HepG2 (cell line): ENCODE data around the gene RNF114. TPM values are rescaled to one million over a fixed set of nuclear protein-coding genes. Genes with fewer than 3 reads are reported as not detected.
A peak's percentile ranks its signal among the peaks of the same experiment; 100 is the strongest.

Experiments used
- ARNT2 ChIP-seq: sonication (generic); formaldehyde crosslinking; IDR thresholded peaks from 2 replicates; pipeline ENCODE4 v1.8.0; 2022; ENCODE audit warnings: mild to moderate bottlenecking, low read depth, missing genetic modification reagents, moderate library complexity
- ATF5 ChIP-seq: sonication (generic); formaldehyde crosslinking; IDR thresholded peaks from 2 replicates; pipeline ENCODE4 v1.4.0; 2020; ENCODE audit warnings: mild to moderate bottlenecking, low read depth, missing genetic modification reagents
- CEBPB ChIP-seq: IDR thresholded peaks from 2 replicates; pipeline ENCODE4 v1.6.1; 2011; ENCODE audit warnings: low read depth, low read length, improper control_type of control experiment, borderline replicate concordance
- CREB1 ChIP-seq, 2 experiments: fragments of 450-650 bp in 1 of 2; IDR thresholded peaks; 2 replicates each; pipeline ENCODE4 v1.6.1; 2016 to 2017; ENCODE audit warnings: control low read depth in 1 of 2, mild to moderate bottlenecking in 1 of 2, missing compliant biosample characterization in 1 of 2, missing genetic modification characterization in 1 of 2
- ERF ChIP-seq: IDR thresholded peaks from 2 replicates; pipeline ENCODE4 v1.6.1; 2018; ENCODE audit warnings: missing biosample characterization, missing genetic modification reagents
- JDP2 ChIP-seq: sonication (generic); formaldehyde crosslinking; IDR thresholded peaks from 2 replicates; pipeline ENCODE4 v1.8.1; 2022; ENCODE audit warnings: missing genetic modification reagents, borderline replicate concordance
- POGK ChIP-seq: sonication (generic); formaldehyde crosslinking; conservative IDR thresholded peaks from 2 replicates; pipeline ENCODE4 v1.8.0; 2022; ENCODE audit warnings: mild to moderate bottlenecking, moderate library complexity, missing genetic modification reagents
- SALL1 ChIP-seq: sonication (generic); formaldehyde crosslinking; IDR thresholded peaks from 2 replicates; pipeline ENCODE4 v1.8.0; 2022; ENCODE audit warnings: mild to moderate bottlenecking, missing genetic modification reagents
- SNRNP70 ChIP-seq: fragments of 200-400 bp; formaldehyde crosslinking; IDR thresholded peaks from 2 replicates; pipeline ENCODE4 v1.6.1; 2017; ENCODE audit warnings: mild to moderate bottlenecking, low read depth, low read length, moderate library complexity
- STAG1 ChIP-seq: sonication (generic); formaldehyde crosslinking; IDR thresholded peaks from 2 replicates; pipeline ENCODE4 v1.4.0; 2020; ENCODE audit warnings: missing genetic modification reagents
- TAF15 ChIP-seq: fragments of 200-400 bp; formaldehyde crosslinking; IDR thresholded peaks from one replicate; pipeline ENCODE4 v1.6.1; 2018; ENCODE audit warnings: mild to moderate bottlenecking, low read depth, low read length; ENCODE audit not compliant: poor library complexity, severe bottlenecking
- TCF7L2 ChIP-seq: IDR thresholded peaks from 2 replicates; pipeline ENCODE4 v1.6.1; 2011; ENCODE audit warnings: mild to moderate bottlenecking, low read depth, low read length, moderate library complexity
- ZBTB42 ChIP-seq: sonication (generic); formaldehyde crosslinking; IDR thresholded peaks from 2 replicates; pipeline ENCODE4 v1.5.0; 2020; ENCODE audit warnings: mild to moderate bottlenecking, missing genetic modification reagents
- ZC3H13 ChIP-seq: sonication (generic); formaldehyde crosslinking; IDR thresholded peaks from 2 replicates; pipeline ENCODE4 v1.8.1; 2023; ENCODE audit warnings: mild to moderate bottlenecking, missing genetic modification reagents, moderate library complexity
- ZFP62 ChIP-seq: sonication (generic); formaldehyde crosslinking; IDR thresholded peaks from 2 replicates; pipeline ENCODE4 v1.4.0; 2020; ENCODE audit warnings: missing genetic modification reagents
- ZMYM2 ChIP-seq: sonication (generic); formaldehyde crosslinking; IDR thresholded peaks from 2 replicates; pipeline ENCODE4 v1.8.0; 2022; ENCODE audit warnings: mild to moderate bottlenecking, missing genetic modification reagents
- ZNF180 ChIP-seq: sonication (generic); formaldehyde crosslinking; IDR thresholded peaks from 2 replicates; pipeline ENCODE4 v1.4.0; 2020; ENCODE audit warnings: low read depth, missing genetic modification reagents, borderline replicate concordance
- ZNF256 ChIP-seq: sonication (generic); formaldehyde crosslinking; conservative IDR thresholded peaks from 2 replicates; pipeline ENCODE4 v1.4.0; 2020; ENCODE audit warnings: missing genetic modification reagents
- ZNF33B ChIP-seq: sonication (generic); formaldehyde crosslinking; IDR thresholded peaks from 2 replicates; pipeline ENCODE4 v1.5.1; 2020; ENCODE audit warnings: mild to moderate bottlenecking, missing genetic modification reagents
- ZNF451 ChIP-seq: sonication (generic); formaldehyde crosslinking; IDR thresholded peaks from 2 replicates; pipeline ENCODE4 v1.5.0; 2020; ENCODE audit warnings: mild to moderate bottlenecking, missing genetic modification reagents
- ZNF513 ChIP-seq: sonication (generic); formaldehyde crosslinking; conservative IDR thresholded peaks from 2 replicates; pipeline ENCODE4 v1.5.0; 2020; ENCODE audit warnings: missing genetic modification reagents
- ZNF567 ChIP-seq: sonication (generic); formaldehyde crosslinking; IDR thresholded peaks from 2 replicates; pipeline ENCODE4 v1.8.1; 2023; ENCODE audit warnings: mild to moderate bottlenecking, missing genetic modification reagents, borderline replicate concordance
- ZNF724P ChIP-seq: sonication (generic); formaldehyde crosslinking; IDR thresholded peaks from 2 replicates; pipeline ENCODE4 v1.8.0; 2022; ENCODE audit warnings: missing genetic modification reagents, borderline replicate concordance
- ZNF746 ChIP-seq: sonication (generic); formaldehyde crosslinking; IDR thresholded peaks from 2 replicates; pipeline ENCODE4 v1.8.0; 2022; ENCODE audit warnings: mild to moderate bottlenecking, missing genetic modification reagents
- ZNF782 ChIP-seq: sonication (generic); formaldehyde crosslinking; IDR thresholded peaks from 2 replicates; pipeline ENCODE4 v1.4.0; 2020; ENCODE audit warnings: missing genetic modification reagents, mild to moderate bottlenecking, borderline replicate concordance
- ZNF788 ChIP-seq: sonication (generic); formaldehyde crosslinking; IDR thresholded peaks from 2 replicates; pipeline ENCODE4 v1.5.0; 2020; ENCODE audit warnings: mild to moderate bottlenecking, missing genetic modification reagents, borderline replicate concordance
- polyA plus RNA-seq, 8 experiments: library from polyadenylated mRNA; depleted of rRNA in 3 of 8; stranded (reverse) in 7 of 8; unstranded in 1 of 8; fragments of >200 nt; fragmentation: Illumina TruSeq in 4 of 8; extraction: Trizol in 4 of 8; gene quantifications; 2 replicates each; pipeline versions ENCODE4 v1.2.1 to v1.2.3, GENCODE V29; 2011 to 2016; ENCODE audit warnings: low read depth in 4 of 8, missing spikeins in 1 of 8, mixed read lengths in 1 of 8; ENCODE audit not compliant: insufficient read depth in 1 of 8
- total RNA-seq, 5 experiments: library from RNA; depleted of rRNA; stranded (reverse); fragments of >200 nt; fragmentation: Illumina TruSeq; extraction: Trizol; gene quantifications; 2 replicates each; pipeline ENCODE4 v1.2.3, GENCODE V29; 2016; ENCODE audit warnings: low read depth in 1 of 5

RNF114 gene
- total and polyA plus RNA-seq, 2 of the 13 experiments (the other 11 are each of a cell fraction or from before 2014, with no cell fraction given) = 119 to 126 TPM

GRCh38 chr20:49916146-49917002, 19.8 kb upstream of the RNF114 start (continued):
- peak; percentile 94 for TF ChIP-seq SALL1 (CRISPR knock-in tag)
- TF ChIP-seq ZNF788 (CRISPR knock-in tag) = peak; percentile 53; the same call in 1 of the 2 replicates
- TF ChIP-seq TCF7L2 = no peak
- TF ChIP-seq ZNF256 (CRISPR knock-in tag) = no peak
- TF ChIP-seq ZNF33B = no peak; the same call in 1 of the 2 replicates
- TF ChIP-seq ZNF451 (CRISPR knock-in tag) = no peak
- no peak for TF ChIP-seq ZNF180 (CRISPR knock-in tag)
- TF ChIP-seq ZNF513 (CRISPR knock-in tag) = no peak
- peak; percentile 82 for TF ChIP-seq CREB1 (IDR thresholded peaks at IDR 0.05)
- no peak for TF ChIP-seq CREB1 (CRISPR knock-in tag; IDR thresholded peaks at IDR 0.05)
- no peak for TF ChIP-seq SNRNP70
- peak; percentile 91; the same call in 1 of the 2 replicates for TF ChIP-seq ZBTB42 (CRISPR knock-in tag)
- TF ChIP-seq TAF15 = no peak
- no peak for TF ChIP-seq ZFP62 (CRISPR knock-in tag)
- TF ChIP-seq ZNF782 (CRISPR knock-in tag) = 0 out of 2 replicates have a peak, but pooled peaks have one; percentile 75
- TF ChIP-seq ERF = peak; percentile 89
- peak; percentile 22; the same call in 1 of the 2 replicates for TF ChIP-seq ZNF746 (CRISPR knock-in tag)
- peak; percentile 63; the same call in 1 of the 2 replicates for TF ChIP-seq ATF5 (CRISPR knock-in tag)
- no peak; the same call in 1 of the 2 replicates for TF ChIP-seq JDP2 (CRISPR knock-in tag)
- no peak for TF ChIP-seq ZNF724P
- TF ChIP-seq CEBPB = peak; percentile 96
- no peak; the same call in 1 of the 2 replicates for TF ChIP-seq ARNT2 (CRISPR knock-in tag)
- peak; percentile 25; the same call in 1 of the 2 replicates for TF ChIP-seq POGK (CRISPR knock-in tag)
- TF ChIP-seq ZNF567 (CRISPR knock-in tag) = no peak
- TF ChIP-seq ZMYM2 (CRISPR knock-in tag) = no peak; the same call in 1 of the 2 replicates
- no peak; the same call in 1 of the 2 replicates for TF ChIP-seq ZC3H13 (CRISPR knock-in tag)
- peak; percentile 32 for TF ChIP-seq STAG1
